Upper lobe of right lung (tissue), 1 donor: ENCODE measurements around the gene GPC5. TPM values are rescaled to one million over a fixed set of nuclear protein-coding genes. Genes with fewer than 3 reads are reported as not detected.

Source experiments
- ATAC-seq: fragments of 200-7000 bp; cut with Tn5 transposase; one replicate; pipeline ENCODE4 v1.9.1; 2020; ENCODE audit warnings: mild to moderate bottlenecking, moderate library complexity
- DNase-seq: peaks from one replicate; pipeline ENCODE4 v3.0.0-alpha.2; 2020
- H3K27ac ChIP-seq: fragments of 200-600 bp; one replicate; pipeline ENCODE4 v1.8.0; 2022
- H3K27me3 ChIP-seq: fragments of 200-600 bp; one replicate; pipeline ENCODE4 v1.8.0; 2022; ENCODE audit warnings: mild to moderate bottlenecking
- H3K36me3 ChIP-seq: fragments of 200-600 bp; one replicate; pipeline ENCODE4 v1.8.0; 2022
- H3K4me1 ChIP-seq: fragments of 200-600 bp; one replicate; pipeline ENCODE4 v1.8.0; 2022
- H3K4me3 ChIP-seq: fragments of 200-600 bp; one replicate; pipeline ENCODE4 v1.8.0; 2022; ENCODE audit warnings: mild to moderate bottlenecking
- H3K9me3 ChIP-seq: fragments of 200-600 bp; one replicate; pipeline ENCODE4 v1.8.0; 2022
- intact Hi-C: fragments of 100-400 bp; cut with DNase I; formaldehyde crosslinking; loops from one replicate; pipeline ENCODE4 v1.11.0; 2022
- total RNA-seq: library from RNA; stranded (reverse); fragmentation: NEBNext Ultra II Directional; extraction: Animal tissue kit (Norgen Biotek cat#: 25700); gene quantifications from one replicate; pipeline ENCODE4 v1.2.1, GENCODE V29; 2021
- TF ChIP-seq, protein P1 (sequence below): fragments of 200-600 bp; IDR thresholded peaks from one replicate; pipeline ENCODE4 v1.8.0; 2022; ENCODE audit warnings: antibody characterized with exemption
- donor health status: DM: no; HTN: yes; CAD: no; lungs with severe emphysema.

Gene GPC5
- total RNA-seq, 1 donor from 2014 or later, result 8.1 TPM

DNA sequence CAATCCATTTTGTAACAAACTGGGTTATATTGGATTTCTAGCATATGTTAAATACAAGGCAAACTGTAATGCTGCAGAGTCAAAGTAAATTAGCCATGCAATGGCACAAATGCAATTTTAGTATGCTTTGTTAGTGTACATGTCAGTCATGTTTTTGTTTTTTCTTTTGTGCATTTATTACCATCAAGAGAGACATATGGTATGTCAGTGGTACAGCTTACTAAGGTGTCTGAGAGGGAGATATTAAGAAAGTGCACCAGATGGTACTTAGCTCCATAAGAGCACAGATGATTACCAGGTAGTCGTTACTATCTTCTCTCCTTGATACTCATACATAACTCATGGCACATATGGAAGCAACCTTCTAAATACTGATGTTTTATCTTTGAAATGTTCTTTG is 550.3 kb downstream of the GPC5 start:
- ATAC-seq, result no peak
- Histone ChIP-seq H3K4me3 (no peak overlapping the region), H3K9me3 (no peaks in the 10 kb centered on the region), H3K36me3 (no peaks in the 10 kb centered on the region), H3K27ac (no peak overlapping the region), H3K27me3 (no peaks in the 10 kb centered on the region), H3K4me1 (no peaks in the 10 kb centered on the region)
- no peak for DNase-seq
- TF ChIP-seq, protein P1, sequence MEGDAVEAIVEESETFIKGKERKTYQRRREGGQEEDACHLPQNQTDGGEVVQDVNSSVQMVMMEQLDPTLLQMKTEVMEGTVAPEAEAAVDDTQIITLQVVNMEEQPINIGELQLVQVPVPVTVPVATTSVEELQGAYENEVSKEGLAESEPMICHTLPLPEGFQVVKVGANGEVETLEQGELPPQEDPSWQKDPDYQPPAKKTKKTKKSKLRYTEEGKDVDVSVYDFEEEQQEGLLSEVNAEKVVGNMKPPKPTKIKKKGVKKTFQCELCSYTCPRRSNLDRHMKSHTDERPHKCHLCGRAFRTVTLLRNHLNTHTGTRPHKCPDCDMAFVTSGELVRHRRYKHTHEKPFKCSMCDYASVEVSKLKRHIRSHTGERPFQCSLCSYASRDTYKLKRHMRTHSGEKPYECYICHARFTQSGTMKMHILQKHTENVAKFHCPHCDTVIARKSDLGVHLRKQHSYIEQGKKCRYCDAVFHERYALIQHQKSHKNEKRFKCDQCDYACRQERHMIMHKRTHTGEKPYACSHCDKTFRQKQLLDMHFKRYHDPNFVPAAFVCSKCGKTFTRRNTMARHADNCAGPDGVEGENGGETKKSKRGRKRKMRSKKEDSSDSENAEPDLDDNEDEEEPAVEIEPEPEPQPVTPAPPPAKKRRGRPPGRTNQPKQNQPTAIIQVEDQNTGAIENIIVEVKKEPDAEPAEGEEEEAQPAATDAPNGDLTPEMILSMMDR, result no peak
- intact Hi-C loops, result no loop called here

DNA sequence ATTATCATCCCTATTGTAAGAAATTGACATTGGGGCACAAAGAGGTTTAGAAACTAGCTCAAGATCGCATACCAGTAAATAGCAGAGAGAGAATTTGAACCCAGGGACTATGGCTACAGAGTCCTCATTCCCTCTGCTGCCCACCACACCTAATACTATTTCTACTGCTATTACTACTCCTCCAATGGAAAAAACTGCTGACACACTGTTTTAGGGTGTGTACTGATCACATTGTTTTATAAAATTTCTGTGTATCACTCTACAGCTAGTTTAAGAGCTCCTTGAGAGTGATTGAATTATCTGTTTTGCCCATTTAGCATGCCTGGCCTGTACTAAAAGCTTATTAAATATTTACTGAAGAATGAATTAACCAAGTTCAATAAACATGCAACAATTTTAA is 552.4 kb downstream of the GPC5 start:
- no peak for ATAC-seq
- TF ChIP-seq, protein P1, result no peak
- no peaks in the 10 kb centered on the region for H3K27me3 ChIP-seq

DNA sequence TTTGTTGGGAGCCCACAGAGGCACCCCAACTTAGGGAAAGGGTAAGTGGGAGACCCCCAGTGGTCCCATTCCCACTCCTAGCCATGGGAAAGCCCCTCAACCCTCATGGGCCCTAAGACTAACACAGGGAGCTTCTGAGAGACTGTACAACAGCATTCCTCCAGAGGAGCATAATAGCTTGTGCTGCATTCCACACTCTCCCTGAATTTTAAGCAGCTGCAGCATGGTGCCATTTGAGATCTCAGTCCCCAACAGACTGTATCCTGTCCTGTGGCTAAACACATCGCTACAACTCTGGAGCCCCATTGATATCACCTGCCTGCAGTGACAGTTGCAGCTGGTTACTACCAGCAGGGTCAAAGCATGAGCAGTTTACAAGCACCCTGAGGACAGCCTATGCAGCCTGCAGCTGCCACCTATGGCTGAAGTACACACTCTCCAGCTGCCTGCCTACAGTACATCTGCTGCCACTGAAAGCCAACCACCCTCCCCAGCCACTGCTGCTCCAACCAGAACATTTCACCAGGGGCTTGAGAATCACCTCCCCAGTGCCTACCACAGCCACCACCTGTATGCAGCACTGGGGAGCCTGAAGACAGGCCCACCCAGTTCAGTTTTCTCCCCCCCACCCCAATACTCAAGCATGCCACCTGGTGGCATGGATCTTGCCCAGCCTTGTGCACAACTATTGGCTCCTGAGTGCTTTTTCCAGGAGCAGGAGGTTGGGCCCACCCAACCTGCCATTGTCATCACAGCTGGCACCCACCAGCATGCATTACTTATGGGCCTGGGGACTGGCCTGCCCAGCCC is 557.3 kb downstream of the GPC5 start:
- TF ChIP-seq, protein P1, result no peak
- no peaks in the 10 kb centered on the region for H3K4me1 ChIP-seq
- H3K9me3 ChIP-seq, result no peaks in the 10 kb centered on the region
- intact Hi-C loops, result no loop called here
- ATAC-seq (no peak), DNase-seq (no peak)
- no peak overlapping the region for H3K27ac ChIP-seq
- no peaks in the 10 kb centered on the region for H3K27me3 ChIP-seq
- no peak overlapping the region for H3K4me3 ChIP-seq
- H3K36me3 ChIP-seq, result no peaks in the 10 kb centered on the region

More for the DNA sequence above, 552.4 kb downstream of the GPC5 start:
- H3K9me3 ChIP-seq, result no peaks in the 10 kb centered on the region
- H3K27ac ChIP-seq, result no peak overlapping the region
- H3K4me3 ChIP-seq, result no peak overlapping the region
- no peaks in the 10 kb centered on the region for H3K36me3 ChIP-seq
- no peak for DNase-seq
- no peaks in the 10 kb centered on the region for H3K4me1 ChIP-seq
- intact Hi-C loops, result no loop called here

DNA sequence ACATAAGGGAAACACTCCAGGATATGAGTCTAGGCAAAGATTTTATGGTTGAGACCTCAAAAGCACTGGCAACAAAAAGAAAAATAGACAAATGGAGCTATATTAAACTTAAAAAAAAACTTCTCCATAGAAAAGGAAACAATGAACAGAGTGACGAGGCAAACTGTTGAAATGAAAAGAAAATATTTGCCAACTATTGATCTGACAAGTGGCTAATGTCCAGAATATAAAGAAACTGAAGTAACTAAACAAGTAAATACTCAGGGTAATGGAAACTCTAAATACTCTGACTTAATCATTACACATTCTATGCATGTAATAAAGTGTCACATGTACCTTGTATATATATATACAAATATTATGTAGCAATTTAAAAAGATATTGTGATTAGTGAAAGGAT is 562.5 kb downstream of the GPC5 start:
- intact Hi-C loops, result no loop called here
- H3K4me1 ChIP-seq, result no peaks in the 10 kb centered on the region
- TF ChIP-seq, protein P1, result no peak
- H3K27ac ChIP-seq, result no peak overlapping the region
- H3K27me3 ChIP-seq, result no peaks in the 10 kb centered on the region
- no peak for ATAC-seq
- no peak for DNase-seq
- H3K4me3 ChIP-seq, result no peak overlapping the region
- H3K36me3 ChIP-seq, result no peaks in the 10 kb centered on the region
- H3K9me3 ChIP-seq, result no peaks in the 10 kb centered on the region

DNA sequence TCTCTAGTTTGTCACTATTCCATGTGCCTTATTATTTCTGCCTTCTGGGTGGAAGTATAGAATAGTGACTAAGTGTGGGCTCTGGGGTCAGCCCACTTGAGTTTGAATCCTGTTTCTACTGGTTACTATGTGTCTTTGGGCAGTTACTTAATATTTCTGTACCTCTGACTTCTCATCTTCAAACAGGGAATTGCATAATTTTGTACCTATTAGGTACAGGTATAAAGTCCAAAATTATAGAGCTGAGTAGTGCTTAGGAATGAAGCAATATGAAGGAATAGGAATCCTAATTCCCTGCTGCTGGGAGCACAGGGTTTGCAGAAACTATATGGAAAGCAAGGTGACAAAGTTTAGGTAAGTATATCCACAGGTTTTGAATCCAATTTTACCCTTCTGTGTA is 564.5 kb downstream of the GPC5 start:
- DNase-seq, result no peak
- Histone ChIP-seq H3K36me3 (no peaks in the 10 kb centered on the region), H3K27me3 (no peaks in the 10 kb centered on the region), H3K9me3 (no peaks in the 10 kb centered on the region), H3K4me1 (no peaks in the 10 kb centered on the region), H3K4me3 (no peak overlapping the region), H3K27ac (no peak overlapping the region)
- no peak for ATAC-seq
- intact Hi-C loops, result no loop called here
- TF ChIP-seq, protein P1, result no peak

DNA sequence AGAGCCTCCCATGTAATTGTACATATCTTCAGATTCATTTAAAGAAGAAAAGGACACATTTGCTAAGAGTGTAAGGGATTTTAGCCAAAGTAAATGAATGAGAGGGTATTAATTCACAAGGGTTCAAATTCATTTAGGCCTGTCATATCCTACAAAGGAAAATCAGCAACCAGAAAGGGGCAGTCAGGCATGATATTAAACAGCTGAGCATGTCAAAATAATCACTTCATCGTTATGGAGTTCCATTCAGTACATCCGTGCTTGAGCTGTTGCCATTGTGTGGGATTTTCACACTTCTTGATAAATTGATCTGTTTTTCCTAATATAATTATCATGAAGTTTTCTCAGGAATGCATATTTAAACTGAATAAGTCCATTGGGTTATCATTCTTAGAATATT is 567.1 kb downstream of the GPC5 start:
- TF ChIP-seq, protein P1, result no peak
- intact Hi-C loops, result no loop called here
- ATAC-seq, result no peak

More for the DNA sequence above, 567.1 kb downstream of the GPC5 start:
- Histone ChIP-seq H3K4me3 (no peak overlapping the region), H3K27me3 (no peaks in the 10 kb centered on the region), H3K4me1 (no peaks in the 10 kb centered on the region), H3K36me3 (no peaks in the 10 kb centered on the region), H3K9me3 (no peaks in the 10 kb centered on the region), H3K27ac (no peak overlapping the region)
- no peak for DNase-seq
